HG03060 (cell line): ENCODE measurements around the gene LGSN.
"Not testable (repeated sequence)": the region's sequence is repeated elsewhere in the genome, so short reads cannot be mapped to it uniquely, and the experiment has no call there.

Experiments
- ATAC-seq: cut with Tn5 transposase; IDR thresholded peaks from one replicate; pipeline ENCODE4 v1.9.1; 2021; ENCODE audit warnings: low read depth, moderate number of reproducible peaks; ENCODE audit not compliant: unreplicated experiment

Gene LGSN

GRCh38 chr6:63246581-63246980, 73.2 kb downstream of the LGSN start:
- no peak for ATAC-seq

GRCh38 chr6:63245909-63246308, 73.9 kb downstream of the LGSN start:
- ATAC-seq, result no peak

DNA sequence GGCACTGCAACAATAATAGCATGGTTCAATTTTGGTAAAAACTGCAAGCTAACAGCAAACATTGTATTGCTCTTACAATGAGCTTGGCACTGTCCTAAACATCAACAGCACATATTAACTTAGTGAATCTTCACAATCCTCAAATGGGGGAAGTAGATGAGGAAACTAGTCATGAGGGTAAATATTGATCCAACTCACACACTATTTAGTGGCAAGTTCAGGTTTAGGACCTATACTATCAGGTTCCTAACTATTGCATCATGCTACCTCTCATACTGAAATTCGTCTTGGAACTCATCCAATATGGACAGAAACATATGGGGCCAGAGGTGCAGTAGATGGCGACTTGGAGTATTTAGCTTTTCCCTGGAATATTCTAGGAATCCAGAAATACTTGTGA, 74.4 kb downstream of the LGSN start:
- no peak for ATAC-seq

DNA sequence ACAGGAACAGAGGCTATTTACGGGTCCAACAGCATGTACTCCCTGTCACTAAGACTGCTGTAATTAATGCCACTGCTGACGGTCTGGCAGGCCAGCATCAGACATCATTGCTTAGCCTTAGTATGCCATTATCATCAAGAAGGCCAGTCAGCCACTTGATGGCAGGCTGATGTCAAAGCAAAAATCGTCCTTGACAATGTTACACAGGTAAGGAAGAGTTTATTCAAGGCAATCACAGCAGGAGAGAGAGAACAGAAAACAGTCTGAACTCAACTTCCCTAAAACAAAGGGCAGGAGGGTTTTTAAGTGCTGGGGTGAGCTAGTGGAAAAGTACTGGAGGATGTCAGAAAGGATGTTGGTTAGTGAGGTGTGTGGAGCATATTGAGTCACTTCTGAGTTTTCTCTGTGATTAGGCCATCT, 83.4 kb downstream of the LGSN start:
- no peak for ATAC-seq

DNA sequence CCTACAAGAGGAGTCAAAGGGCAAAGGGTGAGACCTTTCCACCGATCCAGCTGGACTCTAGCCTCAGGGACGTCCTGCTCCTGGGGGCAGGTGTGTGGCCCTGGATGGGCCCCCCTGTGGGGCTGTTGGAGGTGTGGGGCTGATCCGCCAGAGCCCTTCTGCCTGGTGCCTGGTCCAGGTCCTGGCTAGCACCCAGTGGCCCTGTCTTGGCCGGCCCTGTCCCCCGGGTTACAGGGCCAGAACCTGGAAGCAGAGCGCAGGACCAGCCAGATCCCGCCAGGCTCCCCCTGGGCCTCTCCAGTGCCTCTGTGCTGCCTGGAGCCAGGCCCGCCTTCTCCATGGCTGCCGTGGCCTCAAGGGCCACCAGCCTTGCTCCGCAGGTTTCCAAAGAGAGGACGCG, 89.3 kb downstream of the LGSN start:
- not testable (repeated sequence) for ATAC-seq

DNA sequence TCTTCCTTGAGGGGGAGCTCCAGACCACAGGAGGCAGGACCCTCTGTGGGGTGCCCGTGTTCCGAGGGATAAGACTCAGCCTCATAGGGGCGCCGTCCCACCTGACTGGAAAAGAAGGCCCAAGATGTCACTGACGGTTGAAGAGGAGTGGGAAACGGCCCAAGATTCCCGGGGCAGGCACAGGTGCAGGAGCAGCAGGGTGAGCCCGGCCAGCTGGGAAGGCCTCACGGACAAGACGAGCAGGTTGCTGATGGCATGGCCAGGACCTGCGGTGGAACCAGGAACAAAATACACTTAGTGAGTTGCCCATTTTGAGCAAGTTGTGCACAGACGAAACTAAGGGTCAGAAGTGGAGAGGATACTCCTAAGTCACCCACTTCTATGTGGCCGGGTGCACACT, 89.8 kb downstream of the LGSN start:
- not testable (repeated sequence) for ATAC-seq

GRCh38 chr6:63227928-63228894, 91.6 kb downstream of the LGSN start:
- ATAC-seq, result not testable (repeated sequence)

DNA sequence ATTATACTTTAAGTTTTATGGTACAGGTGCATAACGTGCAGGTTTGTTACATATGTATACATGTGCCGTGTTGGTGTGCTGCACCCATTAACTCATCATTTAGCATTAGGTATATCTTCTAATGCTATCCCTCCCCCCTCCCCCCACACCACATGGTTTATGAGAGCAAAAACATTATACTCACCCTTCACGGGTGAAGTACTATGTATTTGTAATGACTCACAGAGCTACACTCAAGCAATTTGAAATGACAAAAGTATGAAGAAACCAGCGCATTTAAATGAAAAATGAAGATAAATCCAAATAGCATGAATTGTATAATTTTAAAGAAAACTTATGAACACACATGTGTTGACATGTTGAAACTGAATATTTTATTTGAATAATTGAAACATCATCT, 93.8 kb downstream of the LGSN start:
- not testable (repeated sequence) for ATAC-seq
